ENCODE results near the gene CHTOP. TPM values are rescaled to one million over a fixed set of nuclear protein-coding genes. Genes with fewer than 3 reads are reported as not detected.
"Not testable (repeated sequence)": the region's sequence is repeated elsewhere in the genome, so short reads cannot be mapped to it uniquely, and the experiment has no call there.

Gene CHTOP
- total RNA-seq (2014; rRNA removed; shearing (Covaris generic); ENCODE audit: low replicate concordance), result 34.6 and 42.0 TPM in 2 replicates

GRCh38 chr1:153633754-153634665 is at the start of gene CHTOP:
TSS of gene CHTOP (plus strand) at chr1:153634066. CDS start at chr1:153636589, 2,523 bp downstream.
- in situ Hi-C loops (cut with HindIII; ENCODE audit: low pct_unique_long_range_greater_than_20kb, low sequenced_read_pairs), result no loop called here
- DNase-seq (ENCODE audit: low read depth), result peak; percentile 97

DNA sequence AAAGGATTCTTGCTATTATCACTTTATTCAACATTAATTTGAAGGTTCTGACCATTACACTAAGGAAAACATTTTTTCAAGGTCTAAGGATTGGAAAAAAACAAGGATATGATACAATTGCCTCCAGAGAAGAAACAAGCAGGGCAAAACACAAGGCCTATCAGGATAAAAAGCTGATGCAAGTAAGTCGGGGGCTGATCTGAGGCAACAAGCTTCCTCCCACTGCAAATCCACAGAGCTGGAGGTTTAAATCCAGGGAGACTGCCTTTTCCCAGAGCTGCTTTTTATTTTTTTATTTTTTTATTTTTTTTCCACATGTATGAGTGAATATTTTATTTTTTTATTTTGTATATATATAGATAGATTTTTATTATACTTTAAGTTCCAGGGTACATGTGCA is 48.9 kb upstream of the CHTOP start:
- in situ Hi-C loops (cut with HindIII; ENCODE audit: low pct_unique_long_range_greater_than_20kb, low sequenced_read_pairs), result no loop called here
- no peak for DNase-seq (ENCODE audit: low read depth)

- in situ Hi-C loops (cut with HindIII; ENCODE audit: low pct_unique_long_range_greater_than_20kb, low sequenced_read_pairs), result no loop called here
- DNase-seq (ENCODE audit: low read depth), result no peak
Measured at GRCh38 chr1:153586347-153586746, 47.5 kb upstream of the CHTOP start.

GRCh38 chr1:153587314-153587713 is 46.6 kb upstream of the CHTOP start:
- DNase-seq (ENCODE audit: low read depth), result no peak
- in situ Hi-C loops (cut with HindIII; ENCODE audit: low pct_unique_long_range_greater_than_20kb, low sequenced_read_pairs), result no loop called here

DNA sequence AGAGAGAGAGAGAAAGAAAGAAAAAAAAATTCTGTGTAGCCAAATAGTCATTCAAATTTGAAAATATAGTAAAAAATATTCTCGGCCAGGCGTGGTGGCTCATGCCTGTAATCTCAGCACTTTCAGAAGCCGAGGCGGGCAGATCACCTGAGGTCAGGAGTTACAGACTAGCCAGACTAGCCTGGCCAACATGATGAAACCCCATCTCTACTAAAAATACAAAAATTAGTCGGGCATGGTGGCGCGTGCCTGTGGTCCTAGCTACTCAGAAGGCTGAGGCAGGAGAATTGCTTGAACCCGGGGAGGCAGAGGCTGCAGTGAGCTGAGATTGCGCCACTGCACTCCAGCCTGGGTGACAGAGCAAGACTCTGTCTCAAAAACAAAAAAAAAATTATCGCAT is 45.8 kb upstream of the CHTOP start:
- in situ Hi-C loops (cut with HindIII; ENCODE audit: low pct_unique_long_range_greater_than_20kb, low sequenced_read_pairs); DNase-seq (ENCODE audit: low read depth): not testable (repeated sequence)

DNA sequence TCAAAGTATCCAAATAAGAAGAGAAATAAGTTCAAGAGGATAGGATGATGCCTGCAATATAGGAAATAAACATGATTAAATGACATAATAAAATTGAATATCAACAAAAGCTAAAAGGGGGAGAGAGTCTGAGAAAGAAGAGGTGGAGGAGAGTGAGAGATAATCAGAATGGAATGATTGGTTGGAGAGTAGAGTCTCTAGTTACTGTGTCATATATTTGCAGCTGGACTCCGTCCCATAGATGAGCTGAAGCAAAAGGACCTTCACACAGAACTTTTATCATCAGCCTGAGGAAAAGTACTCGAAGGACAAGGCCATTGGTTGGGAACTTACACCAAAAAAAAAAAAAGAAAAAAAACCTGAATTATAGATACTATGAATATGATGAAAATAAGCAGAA is 45.4 kb upstream of the CHTOP start:
- DNase-seq (ENCODE audit: low read depth), result no peak
- in situ Hi-C loops (cut with HindIII; ENCODE audit: low pct_unique_long_range_greater_than_20kb, low sequenced_read_pairs), result no loop called here

- in situ Hi-C loops (cut with HindIII; ENCODE audit: low pct_unique_long_range_greater_than_20kb, low sequenced_read_pairs), result no loop called here
- DNase-seq (ENCODE audit: low read depth), result no peak
Measured at GRCh38 chr1:153592748-153593147, 41.1 kb upstream of the CHTOP start.

- no peak for DNase-seq (ENCODE audit: low read depth)
- in situ Hi-C loops (cut with HindIII; ENCODE audit: low pct_unique_long_range_greater_than_20kb, low sequenced_read_pairs), result no loop called here
Measured at GRCh38 chr1:153597206-153597605, 36.7 kb upstream of the CHTOP start.

GRCh38 chr1:153598309-153599172 is 35.3 kb upstream of the CHTOP start:
- no peak for DNase-seq (ENCODE audit: low read depth)
- in situ Hi-C loops (cut with HindIII; ENCODE audit: low pct_unique_long_range_greater_than_20kb, low sequenced_read_pairs), result no loop called here

DNA sequence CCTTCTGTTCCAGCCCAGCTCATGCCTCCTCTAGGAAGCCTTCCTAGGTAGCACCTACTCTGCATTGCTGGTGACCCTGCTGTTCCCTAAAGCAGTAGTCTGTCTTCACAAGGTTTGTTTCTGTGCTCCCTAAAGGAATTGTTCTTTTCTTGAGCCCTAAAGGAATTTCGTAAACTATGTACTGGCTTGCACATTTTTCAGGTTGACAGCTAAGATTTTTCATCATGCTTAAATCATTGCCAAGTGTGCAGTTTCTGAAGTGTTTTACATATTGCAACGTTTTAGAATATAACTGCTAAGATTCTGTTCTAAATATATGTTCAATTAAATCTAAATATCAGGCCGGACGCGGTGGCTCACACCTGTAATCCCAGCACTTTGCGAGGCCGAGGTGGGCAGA is 34.0 kb upstream of the CHTOP start:
- in situ Hi-C loops (cut with HindIII; ENCODE audit: low pct_unique_long_range_greater_than_20kb, low sequenced_read_pairs), result no loop called here
- DNase-seq (ENCODE audit: low read depth), result no peak

DNA sequence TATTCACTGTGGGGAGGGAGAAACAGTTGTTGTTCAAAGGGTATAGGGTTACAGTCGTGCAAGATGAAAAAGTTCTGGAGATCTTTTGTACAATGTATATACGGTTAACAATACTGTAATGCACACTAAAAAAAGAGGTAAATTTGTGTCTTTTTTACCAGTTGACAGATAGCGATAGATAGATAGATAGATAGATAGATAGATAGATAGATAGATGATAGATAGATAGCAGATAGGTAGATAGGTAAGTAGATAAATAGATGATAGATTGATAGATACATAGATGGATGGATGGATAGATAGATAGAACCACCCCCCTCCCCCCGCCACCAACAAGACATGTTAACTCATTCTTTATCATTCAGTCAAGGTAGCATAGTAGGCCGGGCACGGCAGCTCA is 31.1 kb upstream of the CHTOP start:
- in situ Hi-C loops (cut with HindIII; ENCODE audit: low pct_unique_long_range_greater_than_20kb, low sequenced_read_pairs), result no loop called here
- no peak for DNase-seq (ENCODE audit: low read depth)

DNA sequence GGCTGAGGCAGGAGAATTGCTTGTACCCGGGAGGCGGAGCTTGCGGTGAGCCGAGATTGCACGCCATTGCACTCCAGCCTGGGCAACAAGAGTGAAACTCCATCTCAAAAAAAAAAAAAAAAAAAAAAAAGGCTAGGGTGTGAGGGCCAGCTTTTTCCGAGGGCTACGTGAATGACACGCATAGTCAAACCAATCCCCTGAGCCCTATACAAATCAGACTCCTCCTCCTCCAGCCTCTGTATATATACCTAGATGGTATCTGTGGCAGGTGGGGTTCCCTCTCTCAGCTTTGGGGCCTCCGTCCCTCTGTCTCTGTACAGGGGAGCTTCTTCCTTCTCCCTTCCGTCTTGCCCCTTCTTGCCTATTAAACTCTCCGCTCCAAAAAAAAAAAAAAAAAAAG is 27.7 kb upstream of the CHTOP start:
- in situ Hi-C loops (cut with HindIII; ENCODE audit: low pct_unique_long_range_greater_than_20kb, low sequenced_read_pairs), result no loop called here
- DNase-seq (ENCODE audit: low read depth), result no peak

DNA sequence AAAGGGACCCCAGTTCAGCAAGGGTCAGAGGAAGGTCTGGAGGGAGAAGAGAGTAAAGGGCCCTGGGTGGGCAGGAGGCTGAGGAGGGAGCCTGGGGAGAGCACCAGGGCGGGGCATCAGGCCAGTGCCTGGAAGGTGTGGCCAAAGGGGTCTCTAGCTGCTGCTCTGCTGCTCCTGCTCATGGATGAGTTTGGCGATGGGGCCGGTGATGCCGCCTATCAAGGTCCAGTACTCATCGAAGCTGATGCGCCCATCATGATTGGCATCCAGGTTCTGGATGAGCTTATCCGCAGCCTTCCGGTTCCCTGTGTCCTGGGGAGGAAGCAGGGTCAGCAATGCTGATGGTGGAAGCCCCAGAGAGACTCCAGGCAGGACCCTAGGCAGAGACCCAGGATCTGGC is 26.5 kb upstream of the CHTOP start:
- in situ Hi-C loops (cut with HindIII; ENCODE audit: low pct_unique_long_range_greater_than_20kb, low sequenced_read_pairs), result no loop called here
- DNase-seq (ENCODE audit: low read depth), result no peak

GRCh38 chr1:153608089-153608682 is 25.7 kb upstream of the CHTOP start:
- DNase-seq (ENCODE audit: low read depth), result no peak
- in situ Hi-C loops (cut with HindIII; ENCODE audit: low pct_unique_long_range_greater_than_20kb, low sequenced_read_pairs), result no loop called here

GRCh38 chr1:153608742-153609584 is 24.9 kb upstream of the CHTOP start:
- in situ Hi-C loops (cut with HindIII; ENCODE audit: low pct_unique_long_range_greater_than_20kb, low sequenced_read_pairs), result no loop called here

DNA sequence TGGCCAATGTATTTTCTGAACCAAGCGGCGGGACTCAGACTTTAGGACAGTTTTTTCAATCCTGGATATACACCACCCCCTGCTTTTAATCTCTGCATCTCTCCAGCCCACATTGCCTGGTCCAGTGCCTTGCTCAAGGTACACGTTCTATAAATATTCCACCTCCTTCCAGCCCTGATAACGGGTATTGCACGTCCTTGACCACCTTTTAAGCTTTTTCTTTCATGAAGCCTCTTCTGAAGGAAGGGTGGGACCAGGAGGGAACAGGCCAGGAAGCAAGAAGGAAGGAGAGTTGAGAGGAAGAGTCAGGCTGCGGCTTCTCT is 24.3 kb upstream of the CHTOP start:
- in situ Hi-C loops (cut with HindIII; ENCODE audit: low pct_unique_long_range_greater_than_20kb, low sequenced_read_pairs), result no loop called here
- no peak for DNase-seq (ENCODE audit: low read depth)

More at GRCh38 chr1:153608742-153609584, 24.9 kb upstream of the CHTOP start:
- peak; percentile 86 for DNase-seq (ENCODE audit: low read depth)

GRCh38 chr1:153610334-153610733 is 23.5 kb upstream of the CHTOP start:
- DNase-seq (ENCODE audit: low read depth), result no peak
- in situ Hi-C loops (cut with HindIII; ENCODE audit: low pct_unique_long_range_greater_than_20kb, low sequenced_read_pairs), result no loop called here

- DNase-seq (ENCODE audit: low read depth), result no peak
- in situ Hi-C loops (cut with HindIII; ENCODE audit: low pct_unique_long_range_greater_than_20kb, low sequenced_read_pairs), result no loop called here
Measured at GRCh38 chr1:153610811-153611301, 23.0 kb upstream of the CHTOP start.
